Fibroblast of skin of back (primary cell): Measurements from ENCODE around the gene GATB.

Experiments used
- DNase-seq: peaks from one replicate; pipeline ENCODE4 v3.0.0-alpha.2; 2013

GATB gene

DNA sequence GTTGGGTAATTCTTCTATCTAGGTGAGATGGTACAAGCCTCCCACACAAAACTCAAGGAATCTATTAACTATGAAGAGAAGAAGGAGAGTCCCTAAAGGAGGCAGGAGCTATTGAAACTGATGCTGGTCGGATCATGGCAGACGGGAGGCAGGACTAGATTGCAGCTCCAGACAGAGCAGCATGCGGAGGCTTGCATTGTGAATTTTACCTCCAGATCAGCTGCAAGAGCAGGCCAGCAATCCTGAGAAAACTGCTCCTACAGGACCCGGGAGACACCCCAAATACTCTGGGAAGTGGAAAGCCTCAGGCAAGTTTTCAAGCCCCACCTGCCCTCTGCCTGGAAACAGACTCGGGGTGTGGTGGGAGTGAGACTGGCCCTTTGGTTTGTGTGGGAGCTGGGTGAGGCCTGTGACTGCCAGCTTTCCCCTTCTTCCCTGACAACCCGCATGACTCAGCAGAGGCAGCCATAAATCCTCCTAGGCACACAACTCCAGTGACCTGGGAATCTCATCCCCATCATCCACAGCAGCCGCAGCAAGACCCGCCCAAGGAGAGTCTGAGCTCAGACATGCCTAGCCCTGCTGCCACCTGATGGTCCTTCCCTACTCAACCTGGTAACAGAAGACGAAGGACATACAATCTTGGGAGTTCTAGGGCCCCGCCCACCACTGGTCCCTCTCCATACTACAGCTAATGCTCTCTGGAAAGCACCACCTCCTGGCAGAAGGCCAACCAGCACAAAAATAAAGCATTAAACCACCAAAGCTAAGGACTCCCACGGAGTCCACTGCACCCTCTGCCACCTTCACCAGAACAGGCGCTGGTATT is 30.9 kb downstream of the GATB start:
- no peak for DNase-seq

DNA sequence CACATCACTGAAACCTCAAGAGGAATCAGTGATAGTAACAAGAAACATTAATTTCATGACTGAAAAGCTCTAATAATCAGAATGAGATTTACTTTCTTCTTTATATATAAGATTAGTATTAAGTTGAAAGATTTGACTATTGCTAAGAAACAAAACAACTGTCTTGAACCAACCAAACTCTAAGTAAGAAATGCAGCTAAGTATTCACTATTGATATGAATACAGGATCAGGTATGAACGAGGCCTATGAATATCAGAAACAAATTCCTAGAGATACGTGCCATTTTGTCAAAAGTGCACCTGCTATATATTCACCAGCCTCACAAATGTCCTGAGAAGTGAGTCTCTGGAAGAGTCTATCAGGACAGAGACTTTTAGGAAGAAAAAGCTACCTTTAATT is 32.1 kb downstream of the GATB start:
- DNase-seq, result no peak

DNA sequence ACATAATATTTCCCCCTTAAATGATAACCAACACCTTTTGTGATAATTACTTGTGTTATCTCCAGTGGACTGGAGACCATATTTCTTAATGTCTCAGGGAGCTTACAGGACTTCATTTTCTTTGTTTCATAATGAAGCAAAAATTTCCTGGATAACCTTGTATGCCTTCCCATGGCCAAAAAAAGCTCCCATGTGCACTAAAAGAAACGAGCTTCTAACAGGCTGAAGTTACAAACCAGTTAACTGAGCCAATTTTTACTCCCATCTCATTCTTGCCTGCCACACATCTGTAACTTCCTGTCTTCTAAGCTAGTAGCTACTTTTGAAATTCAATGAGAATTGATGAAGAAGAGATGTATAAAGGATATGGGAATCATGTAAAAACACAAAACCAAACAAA is 32.8 kb downstream of the GATB start:
- DNase-seq, result no peak

DNA sequence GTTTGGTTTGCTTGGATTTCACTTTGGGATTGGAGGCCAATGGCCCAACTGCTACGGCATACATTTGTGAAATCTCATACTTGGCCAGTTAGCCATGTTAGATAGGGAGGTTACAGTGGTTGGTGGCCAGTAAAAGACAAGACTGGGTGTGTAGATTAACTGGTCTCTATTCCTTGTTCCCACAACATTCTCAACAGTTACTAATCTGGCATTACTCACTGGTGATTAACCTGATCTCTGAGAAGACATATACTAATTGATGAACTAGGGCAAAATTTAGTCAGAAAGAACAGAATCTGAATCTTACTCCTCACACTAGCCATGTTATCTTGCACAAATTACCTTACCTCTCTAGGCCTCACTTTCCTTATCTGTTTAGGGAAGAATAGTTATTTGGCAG is 33.4 kb downstream of the GATB start:
- no peak for DNase-seq

DNA sequence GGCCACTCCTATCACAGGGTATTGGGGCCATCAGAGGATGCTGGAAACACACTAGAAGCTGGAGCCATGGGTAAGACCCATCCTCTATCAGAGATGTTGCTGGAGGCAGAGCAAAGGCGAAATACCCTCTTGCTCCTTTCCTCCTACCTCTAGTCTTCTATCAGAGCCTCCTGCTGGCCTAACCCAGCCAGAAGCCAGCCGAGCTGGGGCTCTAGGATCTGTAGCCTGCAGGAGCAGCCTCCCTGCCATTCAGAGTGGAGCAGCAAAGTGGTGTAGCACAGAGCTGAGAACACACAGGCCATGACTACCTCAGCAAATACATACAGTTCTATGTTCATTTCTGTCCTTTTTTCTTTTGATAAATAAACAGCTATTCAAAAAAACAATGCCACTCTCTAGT is 35.7 kb downstream of the GATB start:
- no peak for DNase-seq

DNA sequence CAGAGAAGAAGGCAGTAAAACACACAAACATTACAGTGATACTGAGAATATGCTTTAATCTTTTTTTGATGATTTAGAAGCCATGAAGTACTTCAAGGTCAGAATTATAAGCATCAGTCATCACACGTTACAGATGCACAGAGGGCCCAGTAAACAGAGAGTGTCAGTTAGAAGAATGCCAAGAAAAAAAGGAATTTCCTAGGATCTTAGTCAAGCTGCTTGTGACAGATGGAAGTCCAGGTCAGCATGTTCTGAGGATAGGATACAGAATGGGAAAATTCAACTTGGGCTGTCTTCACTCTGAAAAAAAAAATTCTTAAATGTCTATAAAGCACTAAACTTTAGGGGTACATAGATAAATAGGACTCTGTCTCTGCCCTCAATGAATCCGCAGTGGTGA is 38.9 kb downstream of the GATB start:
- no peak for DNase-seq

DNA sequence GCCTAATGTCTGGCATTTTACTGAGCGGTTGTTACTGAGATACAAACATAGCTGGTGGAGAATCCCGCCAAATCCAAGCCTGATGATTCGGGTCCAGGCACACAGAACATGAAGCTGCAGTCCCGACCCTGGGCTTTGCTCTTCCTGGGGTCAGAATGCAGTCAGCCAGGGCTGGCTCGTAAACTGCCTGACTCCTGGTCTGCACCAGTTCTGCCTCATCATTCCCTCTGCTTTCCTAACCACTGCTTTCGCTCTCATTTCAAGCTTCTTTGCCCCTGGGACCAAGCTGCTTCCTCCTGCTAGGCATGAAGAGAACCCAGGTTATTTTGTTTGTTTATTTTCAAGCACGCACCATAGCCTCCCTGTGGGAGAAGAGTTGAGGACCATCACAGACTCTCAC is 39.3 kb downstream of the GATB start:
- no peak for DNase-seq

DNA sequence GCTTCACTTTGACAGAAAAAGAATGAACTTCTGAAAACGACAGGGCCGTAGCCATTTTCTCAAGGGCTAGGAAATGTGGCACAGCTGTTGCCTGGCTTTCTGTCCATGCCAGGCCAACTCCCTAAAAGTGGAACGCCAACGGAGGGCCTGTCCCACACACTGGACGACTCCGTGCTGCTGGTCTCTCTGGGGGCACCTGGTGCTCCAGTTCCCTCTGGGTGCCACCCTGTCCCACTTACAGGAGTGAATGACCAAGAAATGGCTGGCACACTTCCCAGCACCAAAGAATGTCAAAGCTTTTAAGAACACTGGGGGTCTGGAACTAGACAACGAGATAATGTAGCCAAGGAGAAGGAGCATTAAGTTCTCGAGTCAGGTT is 40.9 kb downstream of the GATB start:
- no peak for DNase-seq

DNA sequence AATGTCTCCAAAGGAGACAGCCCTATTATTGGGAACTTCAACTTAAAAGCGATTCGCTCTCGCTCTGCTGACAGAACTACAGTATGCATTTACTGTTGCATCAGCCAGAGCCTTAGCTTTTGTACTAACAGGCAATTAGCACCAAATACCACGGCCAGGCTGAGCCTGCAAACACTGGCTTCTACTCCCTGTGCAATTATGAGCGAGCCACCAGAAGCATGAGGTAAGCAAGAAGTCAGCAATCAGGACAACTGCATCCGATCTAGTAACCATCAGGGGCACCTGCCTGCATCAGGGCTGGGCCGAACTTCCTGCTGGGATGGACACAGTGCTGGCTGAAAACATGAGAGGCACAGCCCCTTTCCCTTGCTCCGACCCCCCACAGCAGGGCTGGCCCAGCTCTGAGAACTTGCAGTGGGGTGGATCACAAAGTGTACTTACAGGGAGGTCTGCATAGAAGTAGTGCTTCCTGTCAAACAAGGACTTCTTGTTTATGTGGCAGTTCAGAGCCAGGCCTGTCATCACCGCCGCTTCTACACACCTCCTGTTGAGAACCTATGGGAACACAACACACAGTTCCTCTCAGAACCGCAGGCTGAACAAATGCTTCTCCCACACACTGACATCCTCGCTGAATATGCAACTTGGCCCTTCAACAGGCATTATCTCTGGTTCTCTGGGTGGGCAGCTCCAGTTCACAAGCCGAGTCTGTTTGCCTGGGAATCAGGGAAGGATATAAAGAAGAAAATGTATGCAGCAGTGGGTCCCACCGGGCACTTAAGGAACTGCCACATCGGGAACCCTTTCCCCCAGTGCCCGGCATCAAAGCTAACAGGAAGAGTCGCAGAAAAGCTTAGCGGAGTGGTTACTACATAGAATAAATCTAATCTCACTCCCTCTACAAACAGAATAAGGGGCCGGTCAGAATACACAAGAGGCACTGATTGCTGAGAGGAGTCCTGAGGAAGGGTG is 41.5 kb downstream of the GATB start:
- no peak for DNase-seq

DNA sequence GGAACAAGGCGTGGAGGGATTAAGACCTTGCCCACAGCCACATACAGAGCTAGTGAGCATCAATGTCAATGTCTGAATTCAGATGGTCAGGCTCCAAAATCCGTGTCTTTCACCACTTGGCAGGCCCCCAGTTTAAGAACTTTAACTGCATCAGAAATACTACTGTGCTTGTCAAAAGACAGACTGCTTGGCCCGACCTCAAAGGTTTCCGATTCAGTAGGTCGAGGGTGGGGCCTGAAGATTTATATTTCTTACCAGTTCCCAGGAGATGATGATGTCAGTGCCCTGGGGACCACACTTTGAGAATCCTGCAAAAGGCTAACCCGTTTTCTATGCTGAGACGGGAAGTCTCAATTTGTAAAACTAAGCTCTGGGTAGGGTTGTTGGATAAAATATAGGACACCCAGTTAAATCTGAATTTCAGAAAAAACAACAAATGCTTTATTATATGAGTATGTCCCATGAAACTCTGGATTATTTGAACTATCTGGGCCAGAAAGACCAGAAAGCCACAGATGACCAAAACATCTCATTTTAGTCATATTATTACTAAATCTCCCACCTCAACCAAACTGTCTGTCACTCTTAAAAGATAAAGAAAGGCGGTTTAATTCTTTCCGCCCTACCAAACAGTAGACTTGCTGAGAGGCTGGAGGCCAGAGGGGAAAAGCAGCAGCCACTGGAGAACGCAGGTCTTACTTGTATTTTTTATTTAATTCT is 42.7 kb downstream of the GATB start:
- no peak for DNase-seq

DNA sequence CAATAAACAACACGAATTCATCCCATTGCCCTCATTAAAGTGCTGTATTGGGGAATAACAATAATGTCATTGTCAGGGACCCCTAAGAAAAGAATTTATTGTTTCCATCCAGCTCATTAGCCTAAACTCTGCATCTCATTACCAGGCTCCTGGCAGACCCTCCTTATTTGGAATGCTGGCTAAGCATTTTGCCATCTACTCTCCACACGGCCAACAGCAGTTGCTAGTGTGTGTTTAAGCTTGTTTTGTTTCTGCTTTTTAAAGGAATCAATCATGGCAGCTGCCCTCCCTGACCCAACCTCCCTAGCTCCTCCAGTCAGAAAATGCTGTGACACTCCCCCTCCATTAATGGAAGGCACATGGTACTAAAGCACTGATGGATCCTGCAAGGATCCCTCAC is 43.5 kb downstream of the GATB start:
- DNase-seq, result no peak

DNA sequence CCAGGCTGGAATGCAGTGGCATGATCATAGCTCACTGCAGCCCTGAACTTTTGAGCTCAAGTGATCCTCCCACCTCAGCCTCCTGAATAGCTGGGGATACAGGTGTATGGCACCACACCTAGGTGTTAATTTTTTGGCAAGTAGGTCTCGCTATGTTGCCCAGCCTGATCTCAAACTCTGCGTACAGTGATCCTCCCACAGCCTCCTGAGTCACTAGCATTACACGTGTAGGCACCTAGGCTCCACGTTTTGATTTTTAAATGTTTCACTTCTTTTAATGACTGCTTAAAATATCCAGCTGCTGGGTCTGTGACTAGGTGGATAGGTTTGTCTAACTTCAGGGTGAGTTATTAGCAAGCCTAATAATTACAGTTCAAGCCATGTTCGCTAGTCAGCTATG is 44.5 kb downstream of the GATB start:
- no peak for DNase-seq

DNA sequence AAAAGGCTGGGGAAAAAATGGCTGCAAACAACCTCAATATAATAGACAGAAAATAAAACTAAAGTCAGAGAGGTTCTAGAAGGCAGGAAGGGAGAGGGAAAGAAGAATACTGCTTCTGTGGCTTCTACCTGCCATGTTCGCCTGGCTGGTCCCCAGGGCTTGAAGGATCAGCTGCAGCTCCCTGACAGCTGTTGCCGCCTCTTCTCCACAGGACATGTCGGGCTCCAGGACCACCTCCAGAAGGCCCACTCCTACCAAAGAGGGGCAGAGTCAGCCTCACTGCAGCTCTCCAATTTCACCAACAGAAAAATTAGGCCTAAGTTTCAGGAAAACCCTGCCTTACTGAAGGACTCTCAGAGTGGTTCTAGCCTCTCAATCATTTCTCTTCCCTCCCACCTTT is 44.9 kb downstream of the GATB start:
- no peak for DNase-seq

DNA sequence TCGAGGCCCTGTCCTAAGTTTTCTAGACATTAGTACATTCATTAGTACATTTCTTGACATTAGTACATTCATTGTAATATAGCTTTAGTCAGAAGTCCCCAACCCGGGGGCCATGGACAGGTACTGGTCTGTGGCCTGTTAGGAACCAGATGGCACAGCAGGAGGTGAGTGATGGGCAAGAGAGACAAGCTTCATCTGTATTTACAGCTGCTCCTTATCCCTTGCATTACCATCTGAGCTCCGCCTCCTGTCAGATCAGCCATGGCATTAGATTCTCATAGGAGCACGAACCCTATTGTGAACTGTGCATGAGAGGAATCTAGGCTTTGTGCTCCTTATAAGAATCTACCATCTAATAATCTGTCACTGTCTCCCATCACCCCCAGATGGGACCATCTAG is 48.0 kb downstream of the GATB start:
- no peak for DNase-seq

DNA sequence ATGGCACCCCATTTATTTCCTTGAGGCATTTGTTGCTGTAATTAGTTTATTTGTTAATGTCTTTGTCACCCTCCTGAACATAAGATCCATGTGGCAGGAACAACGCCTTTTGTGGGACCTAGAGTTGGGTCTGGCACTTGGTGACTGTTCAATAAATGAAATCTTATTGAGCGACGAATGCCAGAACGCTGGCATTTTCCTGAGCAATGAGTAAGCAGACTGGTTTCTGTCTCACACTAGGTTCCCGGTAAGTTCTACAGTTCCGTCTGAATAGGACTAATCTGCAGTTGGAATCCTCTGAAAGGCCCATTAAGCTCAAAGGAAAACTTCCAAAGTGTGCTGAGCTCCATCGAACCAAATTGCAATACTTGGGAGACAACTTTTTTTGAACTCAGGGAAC is 49.2 kb downstream of the GATB start:
- no peak for DNase-seq

DNA sequence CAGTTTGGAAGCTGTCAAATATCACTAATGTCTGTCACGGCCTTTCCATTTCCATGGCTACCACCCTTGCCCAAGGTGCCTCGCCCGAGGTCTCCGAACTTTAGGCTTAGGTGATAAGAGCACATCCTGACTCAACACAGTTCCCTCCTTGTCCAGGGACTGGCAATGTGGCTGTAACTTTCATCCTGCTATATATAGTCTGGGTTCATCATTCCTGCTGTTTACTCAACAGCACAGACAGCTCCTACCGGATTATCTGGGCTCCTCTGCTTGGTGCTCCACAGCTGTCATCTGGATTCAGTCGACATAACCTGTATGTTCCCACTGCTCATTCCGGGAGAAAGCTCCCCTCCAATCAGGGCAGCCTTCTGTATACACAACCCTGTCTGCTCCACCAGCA is 51.2 kb downstream of the GATB start:
- DNase-seq, result no peak

DNA sequence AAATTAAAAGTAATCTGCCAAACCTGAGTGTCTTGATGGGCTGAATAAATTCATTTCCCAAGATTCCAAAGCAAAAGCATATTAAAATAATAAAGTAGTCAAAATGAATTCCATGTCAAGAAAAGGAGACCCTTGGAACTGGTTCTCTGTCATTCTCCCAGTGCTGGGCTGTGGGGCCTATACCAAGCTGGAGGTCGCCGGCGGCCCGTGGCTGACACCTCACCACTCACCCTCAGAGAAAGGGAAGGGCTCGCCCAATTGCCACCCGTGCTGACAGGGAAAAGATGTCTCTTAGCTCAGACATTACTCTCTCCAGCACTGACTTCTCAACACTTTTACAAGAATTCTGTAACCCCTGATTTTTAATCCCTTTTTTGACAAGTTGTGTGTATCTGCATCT is 51.7 kb downstream of the GATB start:
- DNase-seq, result no peak

DNA sequence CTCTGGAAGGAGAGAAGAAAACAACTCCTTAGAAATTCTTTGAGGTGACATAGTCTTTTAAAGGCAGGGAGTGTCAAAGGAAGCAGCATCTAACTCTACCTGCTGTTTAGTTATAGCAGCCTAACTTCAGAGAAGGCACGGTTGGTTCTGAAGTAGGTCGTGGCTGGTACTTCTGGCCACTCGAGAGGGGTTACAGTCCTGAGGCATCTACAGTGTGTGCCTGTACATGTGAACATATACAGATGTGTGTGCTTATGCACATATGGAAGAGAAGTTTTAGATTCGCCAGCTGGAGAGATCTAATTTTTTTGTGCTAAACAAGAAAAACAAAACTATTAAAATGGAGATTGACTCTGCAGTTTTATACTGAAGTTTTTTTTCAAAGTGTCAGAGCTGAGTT is 52.7 kb downstream of the GATB start:
- no peak for DNase-seq

DNA sequence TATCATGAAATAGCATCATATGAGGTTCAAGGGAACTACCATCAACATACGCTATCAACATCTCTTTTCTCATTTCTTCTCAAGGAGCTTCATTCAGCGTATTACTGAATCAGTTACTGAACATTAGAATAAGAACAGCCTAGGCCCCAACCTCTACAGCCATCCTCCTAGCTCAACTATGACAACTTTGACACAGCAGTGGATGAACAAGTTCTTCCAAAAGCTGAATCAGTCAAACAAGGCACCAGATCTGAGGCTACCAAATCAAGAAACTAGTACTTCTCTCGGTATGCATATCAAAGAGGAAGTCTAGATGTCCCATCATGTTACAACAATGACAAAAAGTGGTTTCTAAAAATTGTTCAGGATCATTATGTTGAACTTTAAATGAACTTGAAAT is 57.4 kb downstream of the GATB start:
- DNase-seq, result no peak

DNA sequence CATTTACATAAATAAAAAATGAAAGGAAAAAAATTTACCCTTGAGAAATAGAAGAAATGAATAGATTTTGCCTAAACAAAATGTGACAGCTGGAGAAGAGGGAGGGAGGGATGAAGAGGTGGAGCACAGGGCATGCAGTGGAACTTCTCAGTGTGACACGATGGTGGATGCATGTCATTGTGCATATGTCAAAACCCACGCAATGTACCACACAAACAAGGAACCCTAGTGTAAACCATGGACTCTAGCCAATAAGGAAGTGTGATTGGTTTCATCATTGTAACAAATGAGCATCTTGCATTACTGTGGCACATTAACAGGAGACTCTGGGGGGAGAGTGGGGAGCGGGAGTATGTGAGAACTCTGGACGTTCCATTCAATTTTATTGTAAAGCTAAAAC is 58.6 kb downstream of the GATB start:
- no peak for DNase-seq

DNA sequence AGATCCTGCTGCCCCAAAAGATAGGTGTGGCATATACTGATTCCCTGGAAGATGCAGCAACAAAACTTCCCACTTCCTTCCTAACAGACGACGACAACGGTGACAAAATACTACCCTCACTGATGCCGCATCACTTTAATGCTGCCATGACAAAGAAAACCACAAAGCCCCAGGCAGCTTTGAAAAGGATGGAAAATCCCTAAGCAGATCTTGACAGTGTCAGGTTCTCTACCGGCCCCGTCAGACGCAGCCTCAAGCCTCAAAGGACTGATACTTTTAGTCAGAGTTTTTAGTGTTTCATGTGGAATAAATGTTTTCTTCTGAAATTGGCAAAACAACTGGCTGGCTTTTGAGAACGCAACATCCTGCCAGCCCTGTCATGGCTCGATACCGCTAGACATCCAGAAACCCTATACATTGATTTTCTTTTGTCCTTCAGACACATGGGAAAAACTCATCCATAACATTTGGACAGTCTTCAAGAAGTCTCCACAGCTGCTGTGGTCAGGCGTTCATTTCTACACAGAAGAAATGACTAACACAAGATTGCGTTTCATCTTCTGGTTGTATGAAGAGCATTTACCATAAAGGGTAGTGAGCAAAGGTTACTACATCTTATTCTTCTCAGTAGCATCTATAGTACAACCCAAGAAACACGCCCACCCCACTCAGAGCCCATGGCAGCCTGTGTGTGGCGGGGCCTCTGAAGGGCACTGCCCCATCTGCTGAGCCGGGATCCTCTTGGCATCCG is 60.1 kb downstream of the GATB start:
- no peak for DNase-seq

DNA sequence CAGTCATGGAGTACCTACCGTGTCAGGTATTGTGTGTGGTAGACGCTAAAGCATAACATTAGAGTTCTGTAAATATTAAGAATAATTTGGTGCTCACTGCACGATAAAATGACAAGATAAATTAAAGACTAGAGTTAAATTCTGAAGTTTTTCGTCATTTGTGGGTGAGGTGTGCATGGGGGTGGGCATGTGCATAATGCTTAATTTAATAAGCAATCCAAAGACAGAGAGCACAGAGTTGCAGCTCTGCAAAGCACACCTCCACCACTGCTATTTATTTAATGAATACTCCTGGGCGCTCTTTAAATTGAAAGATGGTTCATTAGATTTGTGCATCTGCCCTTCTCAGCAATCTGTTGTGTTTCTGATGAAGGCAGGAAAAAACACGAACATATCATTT is 62.6 kb downstream of the GATB start:
- DNase-seq, result no peak
